ENCODE measurements around the gene SGCG. TPM values are rescaled to one million over a fixed set of nuclear protein-coding genes. Genes with fewer than 3 reads are reported as not detected.

SGCG gene
- total and polyA plus RNA-seq, 2 donors = 1.5 to 19.7 TPM

- Histone ChIP-seq H3K4me3 (ENCODE audit: low read depth, low read length) (no peak overlapping the region), H3K27ac (ENCODE audit: low read depth) (no peak overlapping the region), H3K4me1 (ENCODE audit: insufficient read depth) (no peaks in the 10 kb centered on the region), H3K36me3 (ENCODE audit: insufficient read depth) (peaks cover 1% of the 10 kb centered on the region)
- WGBS = 94% methylated on average over 1 of the region's 1 CpG
- no peak for DNase-seq (ENCODE audit: extremely low spot score)
Observed at GRCh38 chr13:23359882-23360281, 179.1 kb downstream of the SGCG start.

- Histone ChIP-seq H3K4me1 (ENCODE audit: insufficient read depth) (no peaks in the 10 kb centered on the region), H3K36me3 (ENCODE audit: insufficient read depth) (peaks cover 4% of the 10 kb centered on the region), H3K4me3 (ENCODE audit: low read depth, low read length) (no peak overlapping the region), H3K27ac (ENCODE audit: low read depth) (no peak overlapping the region)
- DNase-seq (ENCODE audit: extremely low spot score) = no peak
- WGBS = 88% methylated on average over 3 of the region's 3 CpGs
Observed at GRCh38 chr13:23365652-23366051, 184.9 kb downstream of the SGCG start.

DNA sequence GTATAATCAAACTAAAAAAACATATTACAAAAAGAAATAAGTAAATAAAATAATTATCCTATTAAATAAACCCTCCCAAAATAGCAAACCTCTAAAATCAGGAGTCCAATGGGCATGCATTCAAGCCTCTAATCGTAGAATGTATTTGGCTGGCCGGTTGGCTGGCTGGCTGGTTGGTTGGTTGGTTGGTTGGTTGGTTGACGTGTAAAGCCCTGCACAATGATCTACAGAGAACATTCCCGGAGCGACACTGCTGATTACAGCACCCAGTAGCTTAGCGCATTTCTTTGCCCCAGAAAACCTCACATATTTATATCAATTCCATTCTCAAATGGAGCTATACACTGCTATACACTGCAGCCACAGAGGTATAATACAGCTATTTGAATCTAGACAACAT lies 187.1 kb downstream of the SGCG start:
- H3K27ac ChIP-seq (ENCODE audit: low read depth) = no peak overlapping the region
- no peak for DNase-seq (ENCODE audit: extremely low spot score)
- H3K4me3 ChIP-seq (ENCODE audit: low read depth, low read length) = no peak overlapping the region
- H3K4me1 ChIP-seq (ENCODE audit: insufficient read depth) = no peaks in the 10 kb centered on the region
- H3K36me3 ChIP-seq (ENCODE audit: insufficient read depth) = peaks cover 2% of the 10 kb centered on the region
- 98% methylated on average over 6 of the region's 6 CpGs for WGBS

- H3K4me3 ChIP-seq (ENCODE audit: low read depth, low read length) = no peak overlapping the region
- H3K36me3 ChIP-seq (ENCODE audit: insufficient read depth) = peaks cover 2% of the 10 kb centered on the region
- 35% methylated on average over 5 of the region's 5 CpGs for WGBS
- H3K27ac ChIP-seq (ENCODE audit: low read depth) = no peak overlapping the region
- no peaks in the 10 kb centered on the region for H3K4me1 ChIP-seq (ENCODE audit: insufficient read depth)
- DNase-seq (ENCODE audit: extremely low spot score) = no peak
Observed at GRCh38 chr13:23372264-23372906, 191.6 kb downstream of the SGCG start.

Small RNA genes within 50 kb of the gene (small RNA-seq; reads per million reads assigned to genes)
- not detected for gene RNU6-58P
- not detected for gene RNY3P4
